Neuronal stem cell (in vitro differentiated cells): ENCODE data around the gene SP7.
"Not testable (repeated sequence)": the region's sequence is repeated elsewhere in the genome, so short reads cannot be mapped to it uniquely, and the experiment has no call there.

Source experiments
- DNase-seq: peaks from one replicate; pipeline ENCODE4 v3.0.0-alpha.2; 2013; ENCODE audit warnings: low spot score
- H2AFZ ChIP-seq: one replicate; pipeline ENCODE4 v1.6.1; 2013; ENCODE audit warnings: mild to moderate bottlenecking, low read length, inconsistent platforms
- H2AK5ac ChIP-seq: 2 replicates; pipeline ENCODE4 v1.6.1; 2013; ENCODE audit warnings: low read depth, mild to moderate bottlenecking, inconsistent platforms, low read length, moderate library complexity, mixed read lengths
- H2BK120ac ChIP-seq: 2 replicates; pipeline ENCODE4 v1.6.1; 2013; ENCODE audit warnings: low read depth, mild to moderate bottlenecking, inconsistent platforms, low read length, moderate library complexity, mixed read lengths
- H2BK12ac ChIP-seq: one replicate; pipeline ENCODE4 v1.6.1; 2013; ENCODE audit warnings: low read length, inconsistent platforms
- H2BK15ac ChIP-seq: 2 replicates; pipeline ENCODE4 v1.6.1; 2013; ENCODE audit warnings: mild to moderate bottlenecking, low read length, inconsistent platforms, mixed read lengths
- H2BK5ac ChIP-seq: one replicate; pipeline ENCODE4 v1.6.1; 2013; ENCODE audit warnings: inconsistent platforms, mild to moderate bottlenecking, low read length, moderate library complexity
- H3K14ac ChIP-seq: one replicate; pipeline ENCODE4 v1.6.1; 2013; ENCODE audit warnings: low read length, inconsistent platforms
- H3K18ac ChIP-seq: 2 replicates; pipeline ENCODE4 v1.6.1; 2013; ENCODE audit warnings: low read length, inconsistent platforms
- H3K23ac ChIP-seq: 2 replicates; pipeline ENCODE4 v1.6.1; 2013; ENCODE audit warnings: low read depth, mild to moderate bottlenecking, mixed read lengths, low read length, inconsistent platforms; ENCODE audit not compliant: poor library complexity
- H3K27ac ChIP-seq: replicated peaks from 3 replicates; pipeline ENCODE4 v1.5.1; 2013; ENCODE audit warnings: low read length, inconsistent platforms
- H3K27me3 ChIP-seq, 3 experiments: 2 replicates each; pipeline ENCODE4 v1.6.1; 2013; ENCODE audit warnings: low read length in 3 of 3, mild to moderate bottlenecking in 2 of 3, inconsistent platforms in 1 of 3, low read depth in 1 of 3, mixed read lengths in 1 of 3, moderate library complexity in 1 of 3; ENCODE audit not compliant: control insufficient read depth in 3 of 3, insufficient read depth in 3 of 3
- H3K36me3 ChIP-seq, 2 donors: replicated peaks in 1 of 2; 2 replicates each; pipeline ENCODE4 v1.6.1; 2013; ENCODE audit warnings: low read length in 2 of 2; ENCODE audit not compliant: control insufficient read depth in 2 of 2, insufficient read depth in 2 of 2
- H3K4ac ChIP-seq: 2 replicates; pipeline ENCODE4 v1.6.1; 2013; ENCODE audit warnings: inconsistent platforms, mild to moderate bottlenecking, low read length, moderate library complexity
- H3K4me1 ChIP-seq, 2 donors: 1 replicate in 1 of 2; 2 replicates in 1 of 2; pipeline ENCODE4 v1.6.1; 2013; ENCODE audit warnings: low read length in 2 of 2, low read depth in 1 of 2; ENCODE audit not compliant: control insufficient read depth in 2 of 2, insufficient read depth in 1 of 2
- H3K4me2 ChIP-seq: one replicate; pipeline ENCODE4 v1.6.1; 2013; ENCODE audit warnings: mild to moderate bottlenecking, low read length, inconsistent platforms; ENCODE audit not compliant: insufficient read depth, poor library complexity, severe bottlenecking
- H3K4me3 ChIP-seq, 2 donors: 2 replicates each; pipeline ENCODE4 v1.5.1; 2013; ENCODE audit warnings: low read length in 2 of 2, mild to moderate bottlenecking in 2 of 2, inconsistent platforms in 1 of 2, moderate library complexity in 1 of 2
- H3K79me1 ChIP-seq: one replicate; pipeline ENCODE4 v1.6.1; 2013; ENCODE audit warnings: low read depth, mild to moderate bottlenecking, inconsistent platforms, low read length, moderate library complexity
- H3K9ac ChIP-seq: one replicate; pipeline ENCODE4 v1.6.1; 2013; ENCODE audit warnings: mild to moderate bottlenecking, low read depth, low read length, inconsistent platforms; ENCODE audit not compliant: poor library complexity
- H3K9me3 ChIP-seq, 2 donors: replicated peaks in 1 of 2; 2 replicates each; pipeline versions ENCODE3 to v1.6.1; 2013; ENCODE audit warnings: low read length in 2 of 2, mild to moderate bottlenecking in 2 of 2, inconsistent platforms in 1 of 2, low read depth in 1 of 2, mixed read lengths in 1 of 2, moderate library complexity in 1 of 2; ENCODE audit not compliant: control insufficient read depth in 2 of 2, insufficient read depth in 1 of 2
- H4K8ac ChIP-seq: one replicate; pipeline ENCODE4 v1.6.1; 2013; ENCODE audit warnings: low read depth, mild to moderate bottlenecking, inconsistent platforms, low read length, moderate library complexity
- H4K91ac ChIP-seq: one replicate; pipeline ENCODE4 v1.6.1; 2013; ENCODE audit warnings: low read length, low read depth, mild to moderate bottlenecking, inconsistent platforms; ENCODE audit not compliant: poor library complexity
- WGBS, 2 donors: extraction: QIAGEN DNeasy Blood & Tissue Kit; methylation state at CpG; one replicate each; pipeline ENCODE4 v1.1.7; 2013; ENCODE audit warnings: missing lambda C conversion rate in 2 of 2, mixed read lengths in 1 of 2; ENCODE audit not compliant: insufficient read length in 2 of 2, insufficient replicate concordance in 1 of 2; ENCODE audit errors: extremely low coverage in 2 of 2; 5-methylcytosine and 5-hydroxymethylcytosine counted together

SP7 gene

DNA sequence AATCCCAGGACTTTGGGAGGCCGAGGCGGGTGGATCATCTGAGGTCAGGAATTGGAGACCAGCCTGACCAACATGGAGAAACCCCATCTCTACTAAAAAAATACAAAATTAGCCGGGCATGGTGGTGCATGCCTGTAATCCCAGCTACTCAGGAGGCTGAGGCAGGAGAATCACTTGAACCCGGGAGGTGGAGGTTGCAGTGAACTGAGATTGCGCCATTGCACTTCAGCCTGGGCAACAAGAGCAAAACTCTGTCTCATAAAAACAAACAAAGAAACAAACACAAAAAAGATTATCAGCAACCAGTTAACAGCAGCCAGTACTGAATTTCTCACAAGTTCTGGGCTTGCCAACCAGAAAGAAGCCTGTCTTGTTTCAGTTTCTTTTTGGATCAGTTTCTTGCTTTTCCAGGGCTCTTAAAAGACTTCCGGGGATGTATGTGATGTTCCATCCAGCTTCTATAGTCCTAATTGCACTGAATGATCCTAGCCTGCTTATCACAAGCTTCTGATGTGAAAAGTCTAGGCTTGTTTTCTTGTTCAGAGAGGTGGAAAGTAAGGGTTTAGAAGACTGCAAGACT is 37.5 kb upstream of the SP7 start:
- H2BK120ac ChIP-seq, H3K4me3 ChIP-seq, DNase-seq, H3K27ac ChIP-seq, H3K27me3 ChIP-seq, H3K18ac ChIP-seq, H2BK12ac ChIP-seq, H3K14ac ChIP-seq, H3K4me2 ChIP-seq, H3K9ac ChIP-seq, H3K36me3 ChIP-seq, H4K91ac ChIP-seq, H3K9me3 ChIP-seq, H2AK5ac ChIP-seq, H4K8ac ChIP-seq, H3K79me1 ChIP-seq, H3K4ac ChIP-seq, H3K23ac ChIP-seq, H2BK5ac ChIP-seq, H2BK15ac ChIP-seq: not testable (repeated sequence)
- peak overlapping the region; percentile 34 for H2AFZ ChIP-seq
- no CpG with 5 or more reads among the region's 6 CpGs for WGBS, 2 donors
- H3K4me1 ChIP-seq, result peaks cover 4 to 10% of the 10 kb centered on the region in 2 donors

- no peak overlapping the region for H3K18ac ChIP-seq
- no peaks in the 10 kb centered on the region for H3K79me1 ChIP-seq
- H3K9ac ChIP-seq, result no peak overlapping the region
- no peak overlapping the region for H2AK5ac ChIP-seq
- H3K4me3 ChIP-seq, result no peak overlapping the region
- no peak overlapping the region for H4K91ac ChIP-seq
- no peak for DNase-seq
- H3K9me3 ChIP-seq, result no peaks in the 10 kb centered on the region
- H4K8ac ChIP-seq, result no peak overlapping the region
- no peak overlapping the region for H3K14ac ChIP-seq
- no peak overlapping the region for H2BK12ac ChIP-seq
- no peaks in the 10 kb centered on the region for H3K27me3 ChIP-seq
- no peak overlapping the region for H3K27ac ChIP-seq
- H2AFZ ChIP-seq, result peak overlapping the region; percentile 24
- no peak overlapping the region for H3K4ac ChIP-seq
- WGBS, 2 donors, result no CpG with 5 or more reads among the region's 4 CpGs
- peaks cover 0 to 3% of the 10 kb centered on the region in 2 donors for H3K4me1 ChIP-seq
- H2BK120ac ChIP-seq, result no peak overlapping the region
- H2BK5ac ChIP-seq, result no peak overlapping the region
- H3K4me2 ChIP-seq, result no peak overlapping the region
- H3K36me3 ChIP-seq, result no peaks in the 10 kb centered on the region
- no peak overlapping the region for H2BK15ac ChIP-seq
- no peak overlapping the region for H3K23ac ChIP-seq
Observed at GRCh38 chr12:53365245-53365904, 29.2 kb upstream of the SP7 start.

DNA sequence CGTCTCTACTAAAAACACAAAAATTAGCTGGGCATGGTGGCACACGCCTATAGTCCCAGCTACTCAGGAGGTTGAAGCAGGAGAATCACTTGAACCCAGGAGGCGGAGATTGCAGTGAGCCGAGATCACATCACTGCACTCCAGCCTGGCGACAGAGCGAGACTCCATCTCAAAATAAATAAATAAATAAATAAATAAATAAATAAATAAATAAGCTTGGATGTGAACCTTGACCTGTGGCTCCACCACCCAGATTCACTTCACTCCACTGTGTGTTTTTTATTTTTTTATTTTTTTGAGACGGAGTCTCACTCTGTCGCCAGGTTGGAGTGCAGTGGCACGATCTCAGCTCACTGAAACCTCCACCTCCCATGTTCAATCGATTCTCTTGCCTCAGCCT is 25.5 kb upstream of the SP7 start:
- H3K79me1 ChIP-seq, H3K23ac ChIP-seq, H3K18ac ChIP-seq, H3K14ac ChIP-seq, H2BK15ac ChIP-seq, H3K4ac ChIP-seq, H2AK5ac ChIP-seq, H4K91ac ChIP-seq, H2AFZ ChIP-seq, H3K9me3 ChIP-seq, H2BK12ac ChIP-seq, H3K27ac ChIP-seq, H3K27me3 ChIP-seq, DNase-seq, H3K36me3 ChIP-seq, H3K9ac ChIP-seq, H3K4me2 ChIP-seq, H4K8ac ChIP-seq, H3K4me3 ChIP-seq, H3K4me1 ChIP-seq, H2BK5ac ChIP-seq, H2BK120ac ChIP-seq: not testable (repeated sequence)
- WGBS, 2 donors, result no CpG with 5 or more reads among the region's 10 CpGs

DNA sequence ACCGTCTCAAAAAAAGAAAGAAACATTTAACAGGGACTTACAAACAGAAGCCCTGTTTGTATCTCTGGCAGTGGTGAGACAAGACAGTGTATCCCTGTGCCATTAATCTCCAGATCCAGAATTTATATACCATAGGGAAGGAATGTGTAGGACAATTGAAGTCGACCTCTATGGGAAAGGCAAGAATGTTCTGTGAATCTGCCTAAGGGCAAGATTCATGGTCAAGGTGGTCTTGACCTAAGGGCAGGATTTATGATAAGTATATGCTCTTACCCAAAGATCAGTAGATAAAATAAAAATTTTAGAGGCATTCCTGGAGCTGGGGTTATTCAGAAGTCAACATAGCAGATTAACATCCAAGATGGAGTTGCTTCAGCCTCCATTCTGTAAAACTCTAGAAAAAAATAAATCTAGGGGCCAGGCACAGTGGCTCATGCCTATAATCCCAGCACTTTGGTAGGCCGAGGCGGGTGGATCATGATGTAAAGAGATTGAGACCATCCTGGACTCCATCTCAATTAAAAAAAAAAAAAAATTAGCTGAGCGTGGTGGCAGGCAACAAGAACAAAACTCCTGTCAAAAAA is 22.8 kb upstream of the SP7 start:
- no peak overlapping the region for H3K18ac ChIP-seq
- H3K4me2 ChIP-seq, result no peak overlapping the region
- no peaks in the 10 kb centered on the region for H3K9me3 ChIP-seq
- H4K8ac ChIP-seq, result no peak overlapping the region
- no peaks in the 10 kb centered on the region for H3K27me3 ChIP-seq
- no peaks in the 10 kb centered on the region for H3K79me1 ChIP-seq
- no peaks in the 10 kb centered on the region for H3K4me1 ChIP-seq
- no peak overlapping the region for H3K4me3 ChIP-seq
- no peak overlapping the region for H3K23ac ChIP-seq
- no peak overlapping the region for H2AK5ac ChIP-seq
- no peak overlapping the region for H3K14ac ChIP-seq
- H2BK12ac ChIP-seq, result no peak overlapping the region
- H4K91ac ChIP-seq, result no peak overlapping the region
- H2BK15ac ChIP-seq, result no peak overlapping the region
- no peak overlapping the region for H3K27ac ChIP-seq
- H2BK5ac ChIP-seq, result no peak overlapping the region
- WGBS, 2 donors, result no CpG with 5 or more reads among the region's 5 CpGs
- no peak overlapping the region for H2AFZ ChIP-seq
- H3K36me3 ChIP-seq, result no peaks in the 10 kb centered on the region
- DNase-seq, result no peak
- H2BK120ac ChIP-seq, result no peak overlapping the region
- H3K9ac ChIP-seq, result no peak overlapping the region
- H3K4ac ChIP-seq, result no peak overlapping the region
